ENCODE results near the gene NAAA. TPM values are rescaled to one million over a fixed set of nuclear protein-coding genes. Genes with fewer than 3 reads are reported as not detected.
A peak's percentile ranks its signal among the peaks of the same experiment; 100 is the strongest.
"Not testable (repeated sequence)": the region's sequence is repeated elsewhere in the genome, so short reads cannot be mapped to it uniquely, and the experiment has no call there.

NAAA gene
- total and polyA plus RNA-seq, 7 experiments from 2014 or later, result 36.9 to 103 (median 80.3) TPM

DNA sequence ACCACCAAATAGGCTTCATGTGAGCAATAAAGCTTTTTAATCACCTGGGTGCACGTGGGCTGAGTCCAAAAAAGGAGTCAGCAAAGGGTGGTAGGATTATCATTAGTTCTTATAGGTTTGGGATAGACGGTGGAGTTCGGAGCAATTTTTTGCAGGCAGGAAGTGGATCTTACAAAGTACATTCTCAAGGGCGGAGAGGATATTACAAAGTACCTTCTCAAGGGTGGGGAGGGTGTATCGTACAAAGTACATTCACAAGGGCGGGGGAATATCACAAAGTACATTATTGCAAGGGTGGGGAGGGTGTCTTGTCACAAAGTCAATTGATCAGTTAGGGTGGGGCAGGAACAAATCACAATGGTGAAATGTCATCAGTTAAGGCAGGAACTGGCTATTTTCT lies 30.0 kb downstream of the NAAA start:
- CTCF ChIA-PET; POLR2A ChIA-PET; H3K4me1 Mint-ChIP-seq; H3K36me3 ChIP-seq (ENCODE audit: control insufficient read depth in 2 of 3, insufficient read depth in 3 of 3, low read length in 3 of 3); H3K27ac ChIP-seq (ENCODE audit: low read depth, low read length); DNase-seq; H3K9me3 ChIP-seq (ENCODE audit: control insufficient read depth in 2 of 3, low read length in 3 of 3); H3K4me3 Mint-ChIP-seq; H3K4me3 ChIP-seq (ENCODE audit: low read length); H3K27me3 ChIP-seq (ENCODE audit: control insufficient read depth in 2 of 2, insufficient read depth in 2 of 2, low read length in 2 of 2); H3K4me1 ChIP-seq (ENCODE audit: control insufficient read depth in 2 of 2, insufficient read depth in 2 of 2, low read length in 2 of 2); H3K27me3 Mint-ChIP-seq; ATAC-seq; intact Hi-C loops (cut with micrococcal nuclease): not testable (repeated sequence)
- Mint-ChIP-seq H3K27ac (peak overlapping the region in 1 of 9 donors; percentile 6), H3K36me3 (peaks cover 5 to 42% (median 33%) of the 10 kb centered on the region in 5 donors), H3K9me3 (peaks cover 0 to 16% (median 4%) of the 10 kb centered on the region in 11 donors)

DNA sequence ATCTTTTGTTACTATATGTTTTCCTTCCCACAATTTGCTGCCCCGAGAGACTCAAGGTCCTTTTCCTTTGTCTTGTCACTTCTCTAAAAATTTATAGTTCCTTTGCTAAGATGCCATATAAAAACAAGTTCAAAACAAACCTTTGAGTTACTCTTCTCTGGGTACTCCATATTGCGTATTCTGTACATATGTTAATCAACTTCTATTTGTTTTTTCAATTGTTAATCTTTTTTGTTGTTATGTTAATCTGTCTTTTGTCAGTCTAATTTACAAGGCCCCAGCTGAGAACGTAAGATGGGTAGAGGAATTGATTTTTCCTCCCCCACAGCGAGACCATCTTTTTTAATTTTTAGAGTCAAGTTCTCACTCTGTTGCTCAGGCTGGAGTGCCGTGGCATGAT lies 31.4 kb downstream of the NAAA start:
- ChIA-PET POLR2A (no interaction called here), CTCF (no interaction called here)
- Mint-ChIP-seq H3K36me3 (peaks cover 5 to 36% (median 30%) of the 10 kb centered on the region in 5 donors), H3K4me1 (no peaks in the 10 kb centered on the region), H3K27ac (no peak overlapping the region), H3K9me3 (peaks cover 0 to 16% (median 4%) of the 10 kb centered on the region in 11 donors), H3K4me3 (no peak overlapping the region), H3K27me3 (peaks cover 0 to 5% (median 0%) of the 10 kb centered on the region in 5 donors)
- peaks cover 0 to 4% (median 0%) of the 10 kb centered on the region in 3 experiments for H3K36me3 ChIP-seq (ENCODE audit: control insufficient read depth in 2 of 3, insufficient read depth in 3 of 3, low read length in 3 of 3)
- DNase-seq (no peak), ATAC-seq (no peak)
- no peaks in the 10 kb centered on the region for H3K4me1 ChIP-seq (ENCODE audit: control insufficient read depth in 2 of 2, insufficient read depth in 2 of 2, low read length in 2 of 2)
- no peaks in the 10 kb centered on the region for H3K27me3 ChIP-seq (ENCODE audit: control insufficient read depth in 2 of 2, insufficient read depth in 2 of 2, low read length in 2 of 2)
- intact Hi-C loops (cut with micrococcal nuclease), result no loop called here
- no peak overlapping the region for H3K27ac ChIP-seq (ENCODE audit: low read depth, low read length)
- H3K4me3 ChIP-seq (ENCODE audit: low read length), result no peak overlapping the region
- H3K9me3 ChIP-seq (ENCODE audit: control insufficient read depth in 2 of 3, low read length in 3 of 3), result no peaks in the 10 kb centered on the region

DNA sequence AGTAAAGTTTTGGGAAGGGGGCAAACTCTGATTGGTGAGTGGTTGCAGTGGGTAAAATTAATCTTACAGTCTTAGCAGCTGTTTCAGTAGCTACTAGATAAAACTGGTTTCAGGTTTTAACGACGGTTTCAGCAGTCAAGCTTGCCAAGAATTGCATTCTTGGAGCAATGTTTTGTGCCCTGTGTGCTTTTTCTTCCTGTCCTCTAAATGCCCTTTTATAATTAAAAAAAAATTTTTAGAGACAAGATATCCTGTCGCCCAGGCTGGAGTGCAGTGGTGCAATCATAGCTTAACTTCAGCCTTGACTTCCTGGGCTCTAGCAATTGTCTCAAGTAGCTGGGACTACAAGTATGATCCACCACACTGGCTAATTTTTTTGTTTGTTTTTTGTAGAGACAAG lies 32.3 kb downstream of the NAAA start:
- Mint-ChIP-seq H3K36me3 (peaks cover 5 to 29% (median 24%) of the 10 kb centered on the region in 5 donors), H3K9me3 (peaks cover 0 to 16% (median 4%) of the 10 kb centered on the region in 11 donors), H3K4me3 (no peak overlapping the region), H3K27me3 (peaks cover 0 to 5% (median 0%) of the 10 kb centered on the region in 5 donors), H3K27ac (no peak overlapping the region), H3K4me1 (peaks cover 0 to 2% (median 0%) of the 10 kb centered on the region in 7 donors)
- DNase-seq (no peak), ATAC-seq (no peak)
- Histone ChIP-seq H3K9me3 (ENCODE audit: control insufficient read depth in 2 of 3, low read length in 3 of 3) (no peaks in the 10 kb centered on the region), H3K4me3 (ENCODE audit: low read length) (no peak overlapping the region), H3K27ac (ENCODE audit: low read depth, low read length) (no peak overlapping the region), H3K27me3 (ENCODE audit: control insufficient read depth in 2 of 2, insufficient read depth in 2 of 2, low read length in 2 of 2) (no peaks in the 10 kb centered on the region), H3K36me3 (ENCODE audit: control insufficient read depth in 2 of 3, insufficient read depth in 3 of 3, low read length in 3 of 3) (peaks cover 0 to 4% (median 0%) of the 10 kb centered on the region in 3 experiments), H3K4me1 (ENCODE audit: control insufficient read depth in 2 of 2, insufficient read depth in 2 of 2, low read length in 2 of 2) (no peaks in the 10 kb centered on the region)
- intact Hi-C loops (cut with micrococcal nuclease), result no loop called here
- ChIA-PET CTCF (no interaction called here), POLR2A (no interaction called here)

DNA sequence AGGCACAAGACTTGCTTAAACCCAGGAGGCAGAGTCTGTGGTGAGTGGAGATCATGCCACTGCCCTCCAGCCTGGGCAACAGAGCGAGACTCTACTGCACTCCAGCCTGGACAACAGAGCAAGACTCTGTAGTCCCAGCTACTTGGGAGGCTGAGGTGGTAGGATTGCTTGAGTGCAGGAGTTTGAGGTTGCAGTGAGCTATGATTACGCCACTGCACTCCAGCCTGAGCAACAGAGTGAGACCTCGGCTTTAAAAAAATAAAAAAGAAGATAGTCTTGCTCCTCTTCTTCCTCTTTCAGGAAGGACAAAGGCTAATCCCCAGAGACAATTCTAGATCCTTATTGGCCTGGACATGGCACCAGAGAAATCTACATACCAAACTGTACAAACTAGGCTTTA lies 32.8 kb downstream of the NAAA start:
- peak; percentile 45 for ATAC-seq
- POLR2A ChIA-PET, result interaction anchor here (0.7 kb wide), 1 partner anchor 407 kb away, joined by 3 read pairs; no protein-coding TSS in a partner anchor
- H3K4me3 ChIP-seq (ENCODE audit: low read length), result no peak overlapping the region

DNA sequence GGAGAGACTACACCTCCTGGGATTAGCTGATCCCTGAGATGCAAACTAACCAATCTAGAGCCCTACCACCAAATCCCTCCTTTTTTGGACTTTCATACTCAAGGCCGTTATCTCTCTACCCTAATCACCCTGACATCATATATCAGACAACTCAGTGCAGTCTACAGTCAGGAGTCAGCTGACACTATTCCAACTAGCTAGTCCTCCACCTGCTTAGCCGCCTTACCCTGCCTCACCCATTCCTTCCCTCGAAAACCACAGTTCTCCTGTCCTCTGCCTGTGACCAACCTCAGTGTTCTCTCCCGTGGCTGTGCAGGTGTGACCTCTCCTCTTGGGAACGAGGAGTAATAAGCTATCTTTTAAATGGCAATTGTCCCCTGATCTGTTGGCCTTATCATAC lies 36.7 kb downstream of the NAAA start:
- intact Hi-C loops (cut with micrococcal nuclease), result no loop called here
- POLR2A ChIA-PET, result interaction anchor here (0.7 kb wide), 1 partner anchor 87 kb away, joined by 3 read pairs; no protein-coding TSS in a partner anchor
- Histone ChIP-seq H3K4me1 (ENCODE audit: control insufficient read depth in 2 of 2, insufficient read depth in 2 of 2, low read length in 2 of 2) (no peaks in the 10 kb centered on the region), H3K27me3 (ENCODE audit: control insufficient read depth in 2 of 2, insufficient read depth in 2 of 2, low read length in 2 of 2) (no peaks in the 10 kb centered on the region), H3K27ac (ENCODE audit: low read depth, low read length) (no peak overlapping the region), H3K4me3 (ENCODE audit: low read length) (no peak overlapping the region), H3K9me3 (ENCODE audit: control insufficient read depth in 2 of 3, low read length in 3 of 3) (no peaks in the 10 kb centered on the region), H3K36me3 (ENCODE audit: control insufficient read depth in 2 of 3, insufficient read depth in 3 of 3, low read length in 3 of 3) (no peaks in the 10 kb centered on the region)
- no peak overlapping the region for H3K27ac Mint-ChIP-seq
- no peak for DNase-seq
- no peak for ATAC-seq
- CTCF ChIA-PET, result no interaction called here
- H3K36me3 Mint-ChIP-seq, result no peaks in the 10 kb centered on the region
- H3K27me3 Mint-ChIP-seq, result peaks cover 0 to 19% (median 0%) of the 10 kb centered on the region in 5 donors
- peaks cover 0 to 1% (median 0%) of the 10 kb centered on the region in 11 donors for H3K9me3 Mint-ChIP-seq
- H3K4me3 Mint-ChIP-seq, result no peak overlapping the region
- peaks cover 0 to 5% (median 0%) of the 10 kb centered on the region in 7 donors for H3K4me1 Mint-ChIP-seq

More for the DNA sequence above, 32.8 kb downstream of the NAAA start:
- H3K27me3 Mint-ChIP-seq, result peaks cover 0 to 5% (median 0%) of the 10 kb centered on the region in 5 donors
- H3K36me3 ChIP-seq (ENCODE audit: control insufficient read depth in 2 of 3, insufficient read depth in 3 of 3, low read length in 3 of 3), result no peaks in the 10 kb centered on the region
- DNase-seq, result no peak
- H3K4me1 ChIP-seq (ENCODE audit: control insufficient read depth in 2 of 2, insufficient read depth in 2 of 2, low read length in 2 of 2), result no peaks in the 10 kb centered on the region
- H3K36me3 Mint-ChIP-seq, result peaks cover 5 to 23% (median 18%) of the 10 kb centered on the region in 5 donors
- intact Hi-C loops (cut with micrococcal nuclease), result no loop called here
- H3K4me1 Mint-ChIP-seq, result peaks cover 0 to 2% (median 0%) of the 10 kb centered on the region in 7 donors
- no peaks in the 10 kb centered on the region for H3K9me3 ChIP-seq (ENCODE audit: control insufficient read depth in 2 of 3, low read length in 3 of 3)
- no peak overlapping the region for H3K27ac Mint-ChIP-seq
- no peak overlapping the region for H3K4me3 Mint-ChIP-seq
- no peaks in the 10 kb centered on the region for H3K27me3 ChIP-seq (ENCODE audit: control insufficient read depth in 2 of 2, insufficient read depth in 2 of 2, low read length in 2 of 2)
- CTCF ChIA-PET, result interaction anchor here (0.6 kb wide), 1 partner anchor 16 kb away, joined by 6 read pairs; no protein-coding TSS in a partner anchor
- H3K27ac ChIP-seq (ENCODE audit: low read depth, low read length), result no peak overlapping the region
- H3K9me3 Mint-ChIP-seq, result peaks cover 0 to 16% (median 4%) of the 10 kb centered on the region in 11 donors

DNA sequence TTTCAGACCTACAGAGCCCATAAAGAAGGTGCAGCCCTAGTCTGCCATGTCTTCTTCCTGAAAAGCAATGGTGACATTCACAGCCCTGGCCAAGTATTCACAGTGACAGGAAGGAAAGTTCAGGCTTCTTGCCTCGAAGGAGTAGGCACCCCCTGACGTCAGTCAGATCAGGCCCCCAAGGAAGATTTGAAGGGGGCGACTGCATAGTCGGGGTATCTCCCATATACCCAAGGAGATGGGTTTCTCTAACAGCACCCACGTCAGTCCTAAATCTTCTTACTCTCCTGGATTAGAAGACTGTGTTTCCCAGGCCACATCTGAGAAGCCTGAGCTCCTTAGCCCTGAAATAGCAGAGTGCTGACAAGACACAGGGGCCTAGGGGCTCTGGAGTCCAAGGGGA lies 38.5 kb downstream of the NAAA start, which contains the start of gene PPEF2:
Gene PPEF2 (minus strand): TSS at position 101 of the 400 bp plus-strand sequence. CDS start 6,127 bp downstream, outside the sequence.
- H3K9me3 ChIP-seq (ENCODE audit: control insufficient read depth in 2 of 3, low read length in 3 of 3), result no peaks in the 10 kb centered on the region
- Mint-ChIP-seq H3K36me3 (peaks cover 0 to 3% (median 0%) of the 10 kb centered on the region in 5 donors), H3K9me3 (peaks cover 0 to 3% (median 0%) of the 10 kb centered on the region in 11 donors), H3K27me3 (peaks cover 0 to 17% (median 0%) of the 10 kb centered on the region in 5 donors), H3K4me3 (no peak within 1 kb of the TSS), H3K4me1 (peaks cover 0 to 5% (median 0%) of the 10 kb centered on the region in 7 donors), H3K27ac (no peak within 1 kb of the TSS)
- no peaks in the 10 kb centered on the region for H3K27me3 ChIP-seq (ENCODE audit: control insufficient read depth in 2 of 2, insufficient read depth in 2 of 2, low read length in 2 of 2)
- ATAC-seq (no peak), DNase-seq (no peak)
- no peak within 1 kb of the TSS for H3K4me3 ChIP-seq (ENCODE audit: low read length)
- intact Hi-C loops (cut with micrococcal nuclease), result no loop called here
- no peaks in the 10 kb centered on the region for H3K4me1 ChIP-seq (ENCODE audit: control insufficient read depth in 2 of 2, insufficient read depth in 2 of 2, low read length in 2 of 2)
- H3K36me3 ChIP-seq (ENCODE audit: control insufficient read depth in 2 of 3, insufficient read depth in 3 of 3, low read length in 3 of 3), result no peaks in the 10 kb centered on the region
- POLR2A ChIA-PET, result no interaction called here
- CTCF ChIA-PET, result no interaction called here
- H3K27ac ChIP-seq (ENCODE audit: low read depth, low read length), result no peak within 1 kb of the TSS

DNA sequence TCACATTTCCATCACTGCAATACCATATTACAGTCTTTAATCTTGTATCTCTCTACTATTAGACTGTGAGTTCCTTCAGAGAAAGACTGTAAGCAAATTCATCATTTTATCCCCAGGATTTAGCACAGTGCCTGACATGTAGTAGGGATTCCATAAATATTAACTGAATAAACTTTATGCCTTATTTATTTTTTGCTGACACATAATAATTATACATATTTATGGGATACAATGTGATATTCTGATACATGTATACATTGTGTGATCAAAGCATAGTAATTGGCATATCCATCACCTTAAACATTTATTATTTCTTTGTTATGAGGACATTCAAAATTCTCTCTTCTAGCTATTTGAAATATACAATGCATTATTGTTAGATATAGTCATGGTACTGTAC lies 42.3 kb downstream of the NAAA start:
- CTCF ChIA-PET, result interaction anchor here (0.6 kb wide), 1 partner anchor 1479 kb away, joined by 4 read pairs; no protein-coding TSS in a partner anchor
- Mint-ChIP-seq H3K27me3 (peaks cover 0 to 17% (median 0%) of the 10 kb centered on the region in 5 donors), H3K4me3 (no peak overlapping the region), H3K4me1 (peaks cover 0 to 9% (median 0%) of the 10 kb centered on the region in 7 donors), H3K36me3 (peaks cover 0 to 3% (median 0%) of the 10 kb centered on the region in 5 donors), H3K9me3 (peaks cover 0 to 3% (median 0%) of the 10 kb centered on the region in 11 donors), H3K27ac (no peak overlapping the region)
- no peak for DNase-seq
- intact Hi-C loops (cut with micrococcal nuclease), result loop anchor here in 1 of 2 donors (5.0 kb wide), 1 partner anchor 169 kb away; no protein-coding TSS in a partner anchor
- H3K36me3 ChIP-seq (ENCODE audit: control insufficient read depth in 2 of 3, insufficient read depth in 3 of 3, low read length in 3 of 3), result no peaks in the 10 kb centered on the region
- POLR2A ChIA-PET, result no interaction called here
- H3K4me1 ChIP-seq (ENCODE audit: control insufficient read depth in 2 of 2, insufficient read depth in 2 of 2, low read length in 2 of 2), result no peaks in the 10 kb centered on the region
- H3K4me3 ChIP-seq (ENCODE audit: low read length), result no peak overlapping the region
- H3K27ac ChIP-seq (ENCODE audit: low read depth, low read length), result no peak overlapping the region
- no peaks in the 10 kb centered on the region for H3K9me3 ChIP-seq (ENCODE audit: control insufficient read depth in 2 of 3, low read length in 3 of 3)
- no peak for ATAC-seq
- H3K27me3 ChIP-seq (ENCODE audit: control insufficient read depth in 2 of 2, insufficient read depth in 2 of 2, low read length in 2 of 2), result no peaks in the 10 kb centered on the region
